Stimulated activated CD4-positive, alpha-beta T cell treated with anti-CD3 and anti-CD28 coated beads, Interleukin-4, amount 100 ng/mL, for 24 hours (primary cell): ENCODE results near the gene PPP2R3B.
"Not testable (repeated sequence)": the region's sequence is repeated elsewhere in the genome, so short reads cannot be mapped to it uniquely, and the experiment has no call there.

Experiments
- DNase-seq: peaks from one replicate; pipeline ENCODE4 v3.0.0-alpha.2; 2020

The PPP2R3B gene

GRCh38 chrX:336227-336626, 50.5 kb downstream of the PPP2R3B start:
- DNase-seq, result no peak

DNA sequence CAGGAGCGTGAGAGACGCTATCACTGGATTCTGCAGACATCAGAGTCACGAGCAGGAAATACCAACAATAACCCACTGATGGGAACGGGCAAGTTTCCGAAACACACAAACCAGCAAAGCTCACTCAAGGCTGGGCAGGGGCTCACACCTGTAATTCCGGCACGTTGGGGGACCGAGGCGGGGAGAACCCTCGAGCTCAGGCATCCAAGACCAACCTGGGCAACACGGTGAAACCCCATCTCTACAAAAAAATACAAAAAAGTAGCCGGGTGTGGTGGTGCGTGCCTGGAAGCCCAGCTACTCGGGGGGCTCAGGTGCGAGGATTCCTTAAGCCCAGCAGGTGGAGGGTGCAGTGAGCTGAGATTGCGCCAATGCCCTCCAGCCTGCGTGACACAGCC, 51.0 kb downstream of the PPP2R3B start:
- DNase-seq, result no peak

GRCh38 chrX:334971-335757, 51.5 kb downstream of the PPP2R3B start:
- DNase-seq, result no peak

GRCh38 chrX:334331-334891, 52.3 kb downstream of the PPP2R3B start:
- no peak for DNase-seq

DNA sequence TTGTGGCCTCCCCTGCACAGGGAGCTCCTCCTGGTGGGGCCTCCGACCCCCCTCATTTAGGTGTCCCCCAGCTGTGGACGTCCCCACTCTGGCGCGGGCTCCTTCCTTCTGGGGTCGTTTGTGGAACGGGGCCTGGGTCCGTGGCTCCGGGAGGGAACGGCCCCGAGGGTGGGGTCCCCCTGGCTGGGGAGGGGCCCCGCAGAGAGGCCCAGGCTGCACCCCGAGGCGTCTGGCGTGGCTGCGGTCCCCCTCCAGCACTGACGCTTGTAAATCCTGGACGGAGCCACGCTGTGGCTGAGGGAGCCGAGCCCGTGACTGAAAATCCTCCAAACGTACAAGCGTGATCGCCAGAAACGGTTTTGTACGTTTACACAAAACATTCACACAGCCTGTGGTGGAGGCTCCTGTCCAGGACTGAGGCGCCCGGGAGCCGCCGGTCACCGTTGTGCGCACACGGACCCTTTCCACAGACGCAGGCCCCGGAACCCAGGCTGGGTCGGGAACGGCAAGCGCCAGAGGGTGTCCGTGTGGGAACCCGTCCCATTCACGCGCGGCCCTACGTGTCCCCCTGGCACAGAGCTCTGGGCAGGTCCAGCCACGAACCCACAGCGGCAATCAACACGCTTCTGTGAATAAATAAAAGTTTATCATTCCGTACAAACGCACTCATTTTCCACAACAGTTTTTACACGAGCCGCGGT, 52.9 kb downstream of the PPP2R3B start:
- DNase-seq, result no peak

- DNase-seq, result no peak
Observed at GRCh38 chrX:332916-333610, 53.6 kb downstream of the PPP2R3B start.

DNA sequence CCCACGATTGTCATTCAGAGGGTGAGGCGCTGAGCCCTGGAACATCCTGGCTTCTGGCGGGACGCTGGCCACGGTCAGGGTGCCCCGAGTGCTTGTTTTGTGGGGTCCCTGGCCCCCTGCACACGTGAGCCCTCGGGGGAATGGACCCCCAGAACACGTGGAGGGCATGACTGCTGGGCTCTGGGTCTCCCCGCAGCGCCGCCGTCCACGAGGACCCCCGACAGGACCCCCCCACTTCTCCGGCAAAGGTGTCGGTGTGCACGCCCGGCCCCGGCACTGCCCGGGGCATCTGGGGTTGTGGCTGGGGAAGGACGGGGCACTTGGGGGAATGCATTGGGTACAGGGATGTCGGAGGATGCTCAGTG, 54.2 kb downstream of the PPP2R3B start:
- DNase-seq, result no peak

- no peak for DNase-seq
Observed at GRCh38 chrX:331825-332495, 54.7 kb downstream of the PPP2R3B start.

- DNase-seq, result no peak
Observed at GRCh38 chrX:331151-331824, 55.4 kb downstream of the PPP2R3B start.

- DNase-seq, result no peak
Observed at GRCh38 chrX:330726-331150, 56.0 kb downstream of the PPP2R3B start.

DNA sequence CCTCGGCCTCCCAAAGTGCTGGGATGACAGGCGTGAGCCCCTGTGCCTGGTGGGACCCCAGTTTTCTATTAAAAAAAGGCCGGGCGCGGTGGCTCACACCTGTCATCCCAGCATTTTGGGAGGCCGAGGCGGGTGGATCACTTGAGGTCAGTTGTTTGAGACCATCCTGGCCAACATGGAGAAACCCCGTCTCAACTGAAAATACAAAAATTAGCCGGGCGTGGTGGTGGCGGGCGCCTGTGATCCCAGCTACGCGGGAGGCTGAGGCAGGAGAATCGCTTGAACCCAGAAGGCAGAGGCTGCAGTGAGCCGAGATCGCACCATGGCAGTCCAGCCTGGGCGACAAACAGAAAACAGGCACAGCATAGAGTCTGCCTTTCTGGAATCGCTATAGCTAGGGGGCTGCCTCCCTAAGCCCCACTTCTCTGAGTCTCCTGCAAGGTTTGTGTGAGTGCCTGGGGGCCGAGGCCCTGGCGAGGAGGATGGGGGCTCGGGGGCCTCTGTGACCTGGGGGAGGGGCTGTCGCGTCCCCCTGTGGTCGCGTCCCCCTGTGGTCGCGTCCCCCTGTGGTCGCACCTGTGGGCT, 56.5 kb downstream of the PPP2R3B start:
- not testable (repeated sequence) for DNase-seq

GRCh38 chrX:329291-329910, 57.3 kb downstream of the PPP2R3B start:
- no peak for DNase-seq

- no peak for DNase-seq
Observed at GRCh38 chrX:327660-328126, 59.0 kb downstream of the PPP2R3B start.

DNA sequence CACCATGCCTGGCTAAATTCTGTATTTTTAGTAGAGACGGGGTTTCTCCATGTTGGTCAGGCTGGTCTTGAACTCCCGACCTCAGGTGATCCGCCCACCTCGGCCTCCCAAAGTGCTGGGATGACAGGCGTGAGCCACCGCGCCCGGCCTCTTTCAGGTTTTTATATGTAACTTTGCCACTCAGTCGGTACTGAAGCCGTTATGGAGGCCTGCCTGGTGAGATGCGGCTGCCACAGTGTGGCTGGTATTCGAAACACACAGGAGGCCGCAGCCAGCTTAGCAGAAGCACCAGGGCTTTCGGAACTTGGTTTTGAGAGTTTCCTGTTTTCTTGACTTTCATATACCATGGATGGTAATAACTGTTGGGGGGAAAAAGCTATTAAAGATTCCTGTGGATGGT, 62.0 kb downstream of the PPP2R3B start:
- DNase-seq, result not testable (repeated sequence)

DNA sequence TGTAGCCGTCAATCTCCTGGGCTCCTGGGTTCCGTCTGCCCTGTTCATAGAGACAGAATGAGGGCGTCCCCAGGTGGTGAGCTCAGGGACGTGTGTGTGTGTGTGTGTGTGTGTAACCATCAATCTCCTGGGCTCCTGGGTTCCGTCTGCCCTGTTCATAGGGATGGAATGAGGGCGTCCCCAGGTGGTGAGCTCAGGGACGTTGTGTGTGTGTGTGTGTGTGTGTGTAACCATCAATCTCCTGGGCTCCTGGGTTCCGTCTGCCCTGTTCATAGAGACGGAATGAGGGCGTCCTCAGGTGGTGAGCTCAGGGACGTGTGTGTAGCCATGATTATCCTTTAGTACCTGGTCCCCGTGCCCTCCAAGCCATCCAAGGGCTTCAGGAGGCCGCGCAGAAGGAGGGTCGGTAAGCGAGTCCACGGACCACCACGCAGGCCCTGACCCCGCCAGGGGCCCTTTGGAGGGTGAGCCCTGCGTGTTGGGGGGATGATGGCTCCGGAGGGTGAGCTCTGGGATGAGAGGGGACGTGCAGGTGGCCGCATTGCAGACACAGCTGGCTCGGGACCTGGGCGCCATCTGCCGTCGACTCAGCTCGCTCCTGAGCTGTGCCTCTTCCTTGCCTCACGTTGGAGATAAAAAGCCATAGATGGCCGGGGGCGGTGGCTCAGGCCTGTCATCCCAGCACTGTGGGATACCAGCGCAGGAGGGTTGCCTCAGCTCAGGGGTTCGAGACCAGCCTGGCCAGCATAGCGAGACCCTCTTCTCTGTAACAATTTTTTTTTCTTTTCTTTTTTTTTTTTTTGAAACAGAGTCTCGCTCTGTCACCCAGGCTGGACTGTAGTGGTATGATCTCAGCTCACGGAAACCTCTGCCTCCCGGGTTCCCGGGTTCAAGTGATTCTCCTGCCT, 62.7 kb downstream of the PPP2R3B start:
- peak; percentile 51 for DNase-seq

DNA sequence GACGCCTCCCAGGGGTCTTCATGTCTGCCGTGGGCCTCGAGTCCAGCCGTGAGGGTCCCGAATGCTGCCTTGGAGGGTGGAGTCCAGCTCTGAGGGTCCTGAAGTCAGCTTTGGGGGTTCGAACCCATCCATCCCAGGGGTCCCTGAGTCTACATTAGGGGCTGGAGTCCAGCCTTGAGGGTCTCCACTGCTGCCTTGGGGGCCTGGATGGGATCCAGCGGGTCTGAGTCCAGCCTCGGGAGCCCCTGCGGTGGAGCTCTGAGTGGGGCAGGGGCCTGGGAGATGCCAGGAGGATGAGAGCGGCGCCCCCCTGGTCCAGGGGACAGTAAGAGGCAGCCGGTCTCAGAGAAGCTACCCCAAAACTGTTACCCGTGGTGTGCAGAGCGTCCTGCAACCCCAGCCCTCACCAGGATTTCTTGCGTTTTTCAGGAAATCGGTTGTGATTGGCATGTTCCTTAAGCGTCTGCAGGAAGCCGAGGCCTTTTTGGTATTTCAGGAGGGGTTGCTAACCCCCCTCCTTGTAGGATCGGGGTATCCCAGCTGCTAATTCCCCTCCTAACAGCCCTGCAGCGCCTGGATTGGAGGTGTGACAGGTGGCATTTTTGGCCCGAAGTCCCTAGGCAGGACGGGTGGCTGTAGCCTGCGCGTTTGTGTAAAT, 66.5 kb downstream of the PPP2R3B start:
- DNase-seq, result no peak

- no peak for DNase-seq
Observed at GRCh38 chrX:319579-320125, 67.1 kb downstream of the PPP2R3B start.

GRCh38 chrX:318739-319578, 67.7 kb downstream of the PPP2R3B start, which contains the start of gene GTPBP6:
GTPBP6 (minus strand) TSS chrX:318796; CDS start chrX:318787, 9 bp downstream.
- peak; percentile 99 for DNase-seq
